Raji (cell line): ENCODE measurements around the gene COL18A1.

Experiments used
- POLR2A ChIP-seq: IDR thresholded peaks from 2 replicates; pipeline ENCODE4 v1.6.1; 2011; ENCODE audit warnings: low read depth, low read length, control low read depth; ENCODE audit not compliant: insufficient read depth

COL18A1 gene

DNA sequence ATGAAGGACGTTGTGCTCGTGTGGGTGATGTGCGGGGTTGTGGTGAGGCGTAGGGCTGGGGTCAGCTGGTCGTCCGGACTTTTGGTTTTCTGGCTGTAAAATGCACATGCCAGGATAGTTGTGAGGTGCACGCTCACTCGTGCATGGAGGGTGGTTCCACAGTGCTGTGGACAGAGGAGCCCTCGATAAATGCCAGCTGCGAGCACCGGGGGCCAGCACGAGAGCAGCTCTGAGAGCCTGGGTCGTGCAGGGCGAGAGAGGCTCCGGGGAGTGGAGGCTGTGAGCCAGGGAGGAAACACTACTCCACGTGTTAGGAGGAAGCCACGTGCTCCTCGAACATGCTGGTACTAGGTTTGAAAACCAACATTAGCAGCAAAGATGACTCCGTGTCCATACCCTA, 39.4 kb downstream of the COL18A1 start:
- TF ChIP-seq POLR2A, result no peak

DNA sequence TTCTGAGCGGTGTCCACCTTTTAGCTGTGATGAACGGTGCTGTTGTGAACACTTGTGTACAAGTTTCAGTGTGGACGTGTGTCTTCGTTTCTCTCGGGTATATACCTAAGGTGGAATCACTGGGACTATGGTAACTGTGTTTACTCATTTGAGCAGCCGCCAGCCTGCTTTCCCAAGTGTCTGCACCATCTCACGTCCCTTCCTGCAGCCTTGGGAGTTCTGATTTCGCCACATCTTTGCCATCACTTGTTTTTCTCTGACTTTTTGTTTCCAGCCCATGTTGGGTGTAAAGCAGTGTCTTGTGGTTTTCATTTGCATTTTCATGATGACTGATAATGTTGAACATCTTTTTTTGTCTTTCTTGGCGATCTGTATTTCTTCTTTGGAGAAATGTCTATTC, 40.4 kb downstream of the COL18A1 start:
- TF ChIP-seq POLR2A, result no peak

DNA sequence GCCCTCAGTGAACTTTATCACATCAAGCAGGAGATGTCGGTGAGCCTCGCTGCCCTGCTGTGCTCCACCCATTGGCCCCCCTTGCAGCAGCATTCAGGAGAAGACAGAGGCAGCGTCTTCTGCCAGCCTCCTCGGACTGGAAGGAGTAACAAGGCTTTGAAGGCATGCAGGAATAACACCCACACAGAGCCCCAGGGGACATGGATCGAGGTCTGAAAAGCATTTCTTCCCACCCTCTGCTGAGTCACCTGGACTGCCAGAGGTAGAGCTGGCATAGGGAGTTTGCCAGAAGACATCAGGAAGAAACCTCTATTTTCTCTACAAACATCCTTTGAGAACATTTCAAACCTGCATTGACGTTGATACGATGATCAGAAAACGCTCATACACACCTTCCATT, 42.9 kb downstream of the COL18A1 start:
- TF ChIP-seq POLR2A, result no peak

DNA sequence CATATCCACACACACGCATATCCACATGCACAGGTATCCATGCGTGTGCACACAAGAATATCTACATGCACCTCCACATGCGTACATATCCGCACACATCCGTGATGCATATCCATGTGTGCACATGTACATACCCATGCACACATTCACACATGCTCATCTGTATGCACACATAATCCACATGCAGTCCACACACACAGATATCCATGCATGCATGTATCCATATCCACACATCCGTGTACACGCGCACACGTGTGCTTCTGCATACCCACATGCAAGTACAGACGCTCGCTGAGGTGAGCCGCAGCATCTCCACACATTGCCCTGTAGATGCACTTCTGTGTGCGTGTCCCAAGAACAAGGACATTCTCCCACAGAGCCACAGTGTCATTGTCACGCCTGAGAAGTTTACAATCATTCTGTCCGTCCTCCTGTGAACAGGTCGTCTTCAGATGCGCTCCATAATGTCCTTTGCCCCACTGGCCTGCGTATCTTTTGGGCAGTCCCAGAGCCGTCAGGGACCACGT, 43.4 kb downstream of the COL18A1 start:
- no peak for TF ChIP-seq POLR2A

GRCh38 chr21:45448810-45449657, 44.1 kb downstream of the COL18A1 start:
- no peak for TF ChIP-seq POLR2A

GRCh38 chr21:45449658-45450422, 44.9 kb downstream of the COL18A1 start:
- TF ChIP-seq POLR2A, result no peak

GRCh38 chr21:45450423-45451090, 45.6 kb downstream of the COL18A1 start:
- no peak for TF ChIP-seq POLR2A

- TF ChIP-seq POLR2A, result no peak
Measured at GRCh38 chr21:45451091-45451740, 46.3 kb downstream of the COL18A1 start.

DNA sequence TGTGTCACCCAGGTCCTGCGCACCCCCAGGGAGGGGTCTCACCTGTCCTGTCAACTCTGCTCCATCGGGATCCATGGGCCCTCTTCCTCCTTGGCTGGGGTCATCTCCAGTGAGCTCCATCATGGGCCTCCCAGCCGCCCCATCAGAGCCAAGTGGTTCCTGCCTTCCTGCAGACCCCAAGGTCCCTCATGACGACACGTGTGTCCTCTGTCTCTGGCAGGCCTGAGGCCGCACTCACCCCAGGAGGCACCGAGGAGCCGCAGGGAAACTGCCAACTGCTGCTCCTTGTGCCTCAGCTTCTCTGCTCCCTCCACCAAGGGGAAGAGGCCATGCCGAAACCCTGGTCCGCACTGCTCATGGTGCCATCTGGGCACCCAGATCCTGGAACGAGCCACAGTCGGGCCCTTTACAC, 46.8 kb downstream of the COL18A1 start:
- no peak for TF ChIP-seq POLR2A

- TF ChIP-seq POLR2A, result no peak
Measured at GRCh38 chr21:45452696-45453307, 47.8 kb downstream of the COL18A1 start.

DNA sequence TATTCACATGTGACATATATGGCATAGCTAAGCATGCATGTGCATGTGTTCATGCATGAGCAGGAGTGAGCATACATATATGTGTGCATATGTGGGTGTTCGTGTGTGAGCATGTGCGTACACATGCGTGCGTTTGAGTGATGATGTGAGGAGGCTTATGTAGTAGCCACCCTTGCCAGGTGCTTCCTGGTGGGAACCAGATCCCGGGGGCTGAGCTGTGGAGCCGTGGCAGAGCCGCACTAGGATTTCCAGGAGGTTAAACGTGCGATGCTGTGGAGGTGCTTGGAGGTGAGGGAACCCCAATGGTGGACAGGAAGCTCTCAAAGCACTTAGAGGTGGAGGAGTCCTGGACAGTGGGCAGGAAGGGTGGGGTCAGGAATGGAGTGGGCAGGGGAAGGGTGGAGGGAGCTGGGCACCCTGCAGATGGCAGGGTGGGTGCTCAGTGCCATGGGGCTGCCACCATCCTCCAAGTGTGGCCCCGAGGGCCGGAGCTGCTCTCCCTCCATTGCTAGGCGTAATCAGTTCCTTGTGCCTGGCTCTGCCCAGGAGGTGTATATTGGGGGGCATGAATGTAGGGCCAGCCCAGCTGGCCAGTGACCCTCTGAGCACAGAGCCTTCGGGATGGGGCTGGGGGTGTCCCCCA, 48.5 kb downstream of the COL18A1 start:
- no peak for TF ChIP-seq POLR2A

DNA sequence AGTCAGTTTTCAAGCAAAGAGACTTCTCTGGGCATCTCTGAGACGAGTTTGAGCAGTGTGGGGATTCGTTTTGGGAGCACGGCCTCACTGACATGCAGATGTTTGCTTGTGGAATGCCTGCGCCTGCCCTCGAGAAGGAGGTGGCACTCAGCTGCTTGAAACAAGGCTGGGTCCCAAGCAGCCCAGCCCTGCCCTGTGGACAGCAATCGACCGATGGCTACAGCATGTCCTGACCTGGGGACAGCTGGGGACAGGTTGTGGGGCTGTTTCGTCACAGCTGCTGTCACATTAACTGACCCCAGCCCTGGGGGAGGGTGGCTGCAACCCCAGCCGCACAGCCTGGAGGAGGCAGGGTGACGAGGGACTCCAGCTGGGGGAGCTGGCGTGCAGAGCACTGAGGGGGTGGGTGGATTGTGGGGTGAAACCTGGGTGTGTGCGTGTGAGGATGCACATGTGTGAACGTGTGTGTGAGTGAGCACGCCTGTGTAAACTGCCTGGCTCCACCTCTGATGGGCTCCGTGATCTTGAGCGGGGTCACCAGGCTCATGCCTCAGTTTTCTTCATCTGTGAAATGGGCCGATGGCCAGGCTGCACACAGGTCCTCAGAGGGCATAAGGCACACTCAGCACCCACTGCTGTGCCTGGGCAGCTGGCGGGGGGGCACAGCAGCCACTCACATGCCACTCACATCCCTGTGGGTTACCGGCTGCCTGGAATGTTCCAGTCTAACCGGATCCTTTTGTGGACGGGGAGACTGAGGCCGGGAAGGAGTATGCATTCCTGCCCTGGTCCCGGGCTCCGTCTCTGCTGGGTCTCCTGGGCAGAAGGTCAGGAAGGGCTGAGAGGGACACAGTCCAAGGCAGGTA, 49.3 kb downstream of the COL18A1 start:
- TF ChIP-seq POLR2A, result no peak
